ENCODE data around the gene ARL4A. TPM values are rescaled to one million over a fixed set of nuclear protein-coding genes. Genes with fewer than 3 reads are reported as not detected.

Gene ARL4A
- total and polyA plus RNA-seq, 2 donors (not counting 3 experiments of a cell fraction or from before 2014, with no cell fraction given) = 34.1 to 43.2 TPM

- H3K4me2 ChIP-seq (ENCODE audit: insufficient read depth, low read length) = peak overlapping the region; percentile 33
- no peaks in the 10 kb centered on the region for H3K27me3 ChIP-seq (ENCODE audit: control insufficient read depth in 2 of 2, insufficient read depth in 2 of 2, low read length in 2 of 2)
- FAIRE-seq (peak; percentile 87), DNase-seq (ENCODE audit: low read depth, low spot score) (peak; percentile 96)
- H4K20me1 ChIP-seq (replicated peaks; ENCODE audit: control insufficient read depth, extremely low read depth, insufficient read depth, low read length) = no peaks in the 10 kb centered on the region
- peaks cover 39% of the 10 kb centered on the region for H3K4me1 ChIP-seq (ENCODE audit: control insufficient read depth, extremely low read depth, insufficient read depth, low read length)
- dilution Hi-C loops (cut with MboI; ENCODE audit: extremely low pct_ligation_motif_present, low sequenced_read_pairs) (no loop called here), intact Hi-C loops (cut with micrococcal nuclease) (loop anchor here (1.0 kb wide), 4 partner anchors 13 to 146 kb away; partner anchors contain the start of gene ARL4A)
- H3K4me3 ChIP-seq (replicated peaks in 1 of 3; ENCODE audit: insufficient read depth in 1 of 3, low read depth in 1 of 3, low read length in 3 of 3) = peak overlapping the region in 1 of 3 experiments; percentile 1
- peak overlapping the region; percentile 58 for H3K27ac ChIP-seq (ENCODE audit: insufficient read depth, low read depth, low read length)
- no peaks in the 10 kb centered on the region for H3K9me3 ChIP-seq (replicated peaks; ENCODE audit: control insufficient read depth, insufficient read depth, low read length)
- no peaks in the 10 kb centered on the region for H3K36me3 ChIP-seq (ENCODE audit: control insufficient read depth in 2 of 2, extremely low read depth in 1 of 2, insufficient read depth in 2 of 2, low read length in 2 of 2)
- peak overlapping the region; percentile 45 for H3K9ac ChIP-seq (replicated peaks; ENCODE audit: extremely low read depth, insufficient read depth, low read length)
- no peaks in the 10 kb centered on the region for H3K79me2 ChIP-seq (ENCODE audit: control insufficient read depth, insufficient read depth, low read length)
- peak overlapping the region; percentile 57 for H2AFZ ChIP-seq (ENCODE audit: low read depth, low read length)
- TF ChIP-seq POLR2AphosphoS5 (IDR thresholded peaks at IDR 0.05; ENCODE audit: insufficient read depth, low read depth, low read length) (peak; percentile 82), MYC (IDR thresholded peaks at IDR 0.05; ENCODE audit: low read depth, low read length) (no peak), JUN (IDR thresholded peaks at IDR 0.05; ENCODE audit: borderline replicate concordance, insufficient read depth, insufficient read length, low read depth) (peak; percentile 6), GATA2 (IDR thresholded peaks at IDR 0.05; ENCODE audit: insufficient read depth, insufficient read length, low read depth, low read length) (peak; percentile 34), POLR2A (IDR thresholded peaks at IDR 0.05; ENCODE audit: low read depth, low read length) (peak; percentile 64), FOS (IDR thresholded peaks at IDR 0.05; ENCODE audit: borderline replicate concordance, insufficient read depth, low read length) (peak; percentile 66)
- BruUV-seq (replicated peaks) = no TSS peak
- H3K9me1 ChIP-seq (replicated peaks; ENCODE audit: control insufficient read depth, extremely low read depth, insufficient read depth, low read length) = no peaks in the 10 kb centered on the region
- ChIA-PET CTCF (interaction anchor here (0.8 to 5.3 kb wide), 12 partner anchors 9 to 547 kb away, joined by 3 to 53 read pairs (median 4); partner anchors contain the start of gene ARL4A), POLR2A (interaction anchor here (0.6 to 2.3 kb wide), 4 partner anchors 12 to 33 kb away, joined by 4 to 19 read pairs (median 6); partner anchors contain the start of gene ARL4A)
Observed at GRCh38 chr7:12715372-12716133, 28.1 kb downstream of the ARL4A start.
